A673 (cell line): ENCODE measurements around the gene TRPM3. TPM values are rescaled to one million over a fixed set of nuclear protein-coding genes. Genes with fewer than 3 reads are reported as not detected.

Source experiments
- BruUV-seq: library from RNA; stranded (reverse); fragments of 400-500 nt; replicated peaks from 2 replicates; lab custom pipeline; 2021; lab: Mats Ljungman, UMichigan
- CTCF ChIA-PET: fragments of 300-600 bp; sonication (Branson Sonifier 250); formaldehyde crosslinking; loops from one replicate; lab custom pipeline; 2022; ENCODE audit warnings: antibody characterized with exemption; lab: Charles Lee
- POLR2A ChIA-PET: fragments of 300-600 bp; sonication (Branson Sonifier 250); formaldehyde crosslinking; loops from one replicate; lab custom pipeline; 2022; ENCODE audit warnings: antibody characterized with exemption; ENCODE audit not compliant: low non-redundant PET; lab: Charles Lee
- DNase-seq: peaks from one replicate; pipeline ENCODE4 v3.0.0-alpha.2; 2015; ENCODE audit warnings: low spot score
- H3K27ac ChIP-seq: fragments of 200-600 bp; sonication (generic); 2 replicates; pipeline ENCODE4 v1.5.1; 2016; ENCODE audit warnings: mixed run types, low read depth, mild to moderate bottlenecking, mixed read lengths, antibody characterized with exemption, low read length; ENCODE audit not compliant: poor library complexity, severe bottlenecking
- H3K27me3 ChIP-seq: fragments of 200-600 bp; sonication (generic); replicated peaks from 2 replicates; pipeline ENCODE4 v1.6.1; 2017; ENCODE audit warnings: mixed run types, low read depth, mild to moderate bottlenecking, mixed read lengths, antibody characterized with exemption, low read length; ENCODE audit not compliant: insufficient read depth, poor library complexity
- H3K36me3 ChIP-seq: fragments of 200-600 bp; sonication (generic); 2 replicates; pipeline ENCODE4 v1.6.1; 2016; ENCODE audit warnings: mixed run types, mild to moderate bottlenecking, mixed read lengths, antibody characterized with exemption, low read length; ENCODE audit not compliant: insufficient read depth, poor library complexity, severe bottlenecking
- H3K4me1 ChIP-seq: fragments of 200-600 bp; sonication (generic); 2 replicates; pipeline ENCODE4 v1.6.1; 2017; ENCODE audit warnings: mixed run types, mild to moderate bottlenecking, mixed read lengths, antibody characterized with exemption, low read length; ENCODE audit not compliant: insufficient read depth, poor library complexity, severe bottlenecking
- H3K4me3 ChIP-seq: fragments of 200-600 bp; sonication (generic); 2 replicates; pipeline ENCODE4 v1.5.1; 2016; ENCODE audit warnings: low read depth, mixed run types, mild to moderate bottlenecking, mixed read lengths, low read length; ENCODE audit not compliant: poor library complexity, severe bottlenecking
- H3K9me3 ChIP-seq: fragments of 200-600 bp; sonication (generic); 2 replicates; pipeline ENCODE4 v1.6.1; 2016; ENCODE audit warnings: mixed run types, low read depth, mild to moderate bottlenecking, mixed read lengths, antibody characterized with exemption, low read length; ENCODE audit not compliant: poor library complexity, severe bottlenecking
- CTCF ChIP-seq: fragments of 300-800, 200-600 bp; sonication (generic); conservative IDR thresholded peaks from 2 replicates; pipeline ENCODE4 v1.5.1; 2017; ENCODE audit warnings: low read depth, mild to moderate bottlenecking, antibody characterized with exemption, low read length, moderate library complexity, mixed read lengths
- EZH2 ChIP-seq: fragments of 200-600 bp; sonication (generic); IDR thresholded peaks from 2 replicates; pipeline ENCODE4 v1.6.1; 2017; ENCODE audit warnings: borderline replicate concordance, low read depth, mild to moderate bottlenecking, mixed read lengths, antibody characterized with exemption, low read length; ENCODE audit not compliant: poor library complexity, severe bottlenecking
- intact Hi-C: fragments of 100-400 bp; cut with micrococcal nuclease; formaldehyde crosslinking; loops from one replicate; pipeline ENCODE4 v1.10.0; 2022; ENCODE audit not compliant: unreplicated experiment
- total RNA-seq: library from RNA; stranded (reverse); gene quantifications from 2 replicates; pipeline ENCODE4 v1.2.3, GENCODE V29; 2021

Gene TRPM3
- total RNA-seq, 1 experiment from 2014 or later, result not detected

- DNase-seq, result no peak
- Histone ChIP-seq H3K27ac (no peak overlapping the region), H3K4me1 (no peaks in the 10 kb centered on the region), H3K27me3 (peaks cover 5% of the 10 kb centered on the region), H3K4me3 (no peak overlapping the region), H3K36me3 (no peaks in the 10 kb centered on the region), H3K9me3 (no peaks in the 10 kb centered on the region)
- TF ChIP-seq CTCF (no peak), EZH2 (no peak)
- intact Hi-C loops, result no loop called here
- ChIA-PET CTCF (no interaction called here), POLR2A (no interaction called here)
- no TSS peak for BruUV-seq
Observed at GRCh38 chr9:70588999-70589398, 532.4 kb downstream of the TRPM3 start.

- Histone ChIP-seq H3K27ac (no peak overlapping the region), H3K9me3 (no peaks in the 10 kb centered on the region), H3K36me3 (no peaks in the 10 kb centered on the region), H3K27me3 (peaks cover 11% of the 10 kb centered on the region), H3K4me3 (no peak overlapping the region), H3K4me1 (no peaks in the 10 kb centered on the region)
- ChIA-PET POLR2A (no interaction called here), CTCF (no interaction called here)
- no peak for TF ChIP-seq CTCF
- no peak for TF ChIP-seq EZH2
- intact Hi-C loops, result no loop called here
- BruUV-seq, result no TSS peak
- DNase-seq, result no peak
Observed at GRCh38 chr9:70588381-70588780, 533.0 kb downstream of the TRPM3 start.

- TF ChIP-seq EZH2 (no peak), CTCF (no peak)
- CTCF ChIA-PET, result no interaction called here
Observed at GRCh38 chr9:70587201-70587600, 534.2 kb downstream of the TRPM3 start.

More at GRCh38 chr9:70587201-70587600, 534.2 kb downstream of the TRPM3 start:
- Histone ChIP-seq H3K4me1 (no peaks in the 10 kb centered on the region), H3K27me3 (peaks cover 19% of the 10 kb centered on the region), H3K4me3 (no peak overlapping the region), H3K9me3 (no peaks in the 10 kb centered on the region), H3K36me3 (no peaks in the 10 kb centered on the region), H3K27ac (no peak overlapping the region)
- POLR2A ChIA-PET, result no interaction called here
- no peak for DNase-seq
- no TSS peak for BruUV-seq
- intact Hi-C loops, result no loop called here
